Smooth muscle cell (in vitro differentiated cells): ENCODE data around the gene SYNJ1. TPM values are rescaled to one million over a fixed set of nuclear protein-coding genes. Genes with fewer than 3 reads are reported as not detected.

Experiments used
- DNase-seq: peaks from one replicate; lab custom pipeline; 2025; ENCODE audit not compliant: unreplicated experiment; lab: John Stamatoyannopoulos, UW
- H2AFZ ChIP-seq: fragments of 200-600 bp; sonication (generic); 2 replicates; pipeline ENCODE4 v1.6.0; 2016; ENCODE audit warnings: antibody characterized with exemption, low read depth, mild to moderate bottlenecking
- H3F3A ChIP-seq: fragments of 200-600 bp; sonication (generic); 2 replicates; pipeline ENCODE4 v1.6.0; 2017; ENCODE audit warnings: antibody characterized with exemption, low read depth
- H3K27ac ChIP-seq: fragments of 200-600 bp; sonication (generic); 2 replicates; pipeline ENCODE4 v1.5.1; 2016; ENCODE audit warnings: low read depth, mild to moderate bottlenecking
- H3K27me3 ChIP-seq: fragments of 200-600 bp; sonication (generic); 2 replicates; pipeline ENCODE4 v1.6.1; 2016; ENCODE audit warnings: low read depth, mild to moderate bottlenecking
- H3K36me3 ChIP-seq: fragments of 200-600 bp; sonication (generic); 2 replicates; pipeline ENCODE4 v1.5.1; 2016; ENCODE audit warnings: low read depth
- H3K4me1 ChIP-seq: fragments of 200-600 bp; sonication (generic); 2 replicates; pipeline ENCODE4 v1.5.1; 2016; ENCODE audit warnings: low read depth
- H3K4me2 ChIP-seq: fragments of 200-600 bp; sonication (generic); 2 replicates; pipeline ENCODE4 v1.6.0; 2016; ENCODE audit warnings: mild to moderate bottlenecking
- H3K4me3 ChIP-seq: fragments of 200-600 bp; sonication (generic); 2 replicates; pipeline ENCODE4 v1.5.1; 2016; ENCODE audit warnings: mild to moderate bottlenecking
- H3K79me2 ChIP-seq: fragments of 200-600 bp; sonication (generic); 2 replicates; pipeline ENCODE4 v1.6.0; 2016; ENCODE audit warnings: low read depth, mild to moderate bottlenecking
- H3K9ac ChIP-seq: fragments of 200-600 bp; sonication (generic); 2 replicates; pipeline ENCODE4 v1.6.0; 2016; ENCODE audit warnings: low read depth
- H3K9me3 ChIP-seq: fragments of 200-600 bp; sonication (generic); replicated peaks from 2 replicates; pipeline ENCODE4 v1.5.1; 2016; ENCODE audit warnings: low read depth
- H4K20me1 ChIP-seq: fragments of 200-600 bp; sonication (generic); 2 replicates; pipeline ENCODE4 v1.6.0; 2016; ENCODE audit warnings: low read depth
- WGBS: methylation state at CpG from one replicate; pipeline ENCODE4 v1.1.7; 2016; ENCODE audit warnings: low lambda C conversion rate; 5-methylcytosine and 5-hydroxymethylcytosine counted together
- polyA plus RNA-seq: library from polyadenylated mRNA; unstranded; fragments of >200 nt; fragmentation: Nextera tagmentation; extraction: Ambion mirVana; gene quantifications from 2 replicates; pipeline ENCODE4 v1.2.1, GENCODE V29; 2016
- total RNA-seq: library from RNA; depleted of rRNA; stranded (reverse); fragments of >200 nt; gene quantifications from 2 replicates; pipeline ENCODE4 v1.2.3, GENCODE V29; 2014
- TF ChIP-seq, protein P1 (sequence below): fragments of 200-600 bp; sonication (generic); IDR thresholded peaks from 2 replicates; pipeline ENCODE4 v1.5.1; 2017; ENCODE audit warnings: borderline replicate concordance, mild to moderate bottlenecking, antibody characterized with exemption; ENCODE audit not compliant: insufficient read depth, poor library complexity, severe bottlenecking

The SYNJ1 gene
- total and polyA plus RNA-seq, 2 experiments from 2014 or later = 2.7 to 8.5 TPM

DNA sequence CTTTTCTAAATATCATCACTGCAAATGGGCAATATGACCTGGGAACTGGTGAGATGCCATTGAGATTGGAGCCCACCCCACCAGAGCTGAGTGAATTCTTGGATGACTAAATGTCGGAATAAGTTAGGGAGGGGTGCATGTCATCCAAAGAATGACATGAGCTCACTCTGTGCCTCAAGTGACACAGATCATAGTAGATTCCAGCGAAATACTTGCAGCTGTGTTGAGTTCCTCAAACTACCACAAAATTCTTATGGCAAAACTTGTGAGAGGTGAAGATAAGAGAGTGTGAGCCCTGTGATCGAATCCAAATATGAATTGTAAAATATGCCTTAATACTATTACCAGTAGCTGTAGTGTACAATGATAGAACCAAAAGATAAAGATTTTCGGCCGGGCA is 140.2 kb downstream of the SYNJ1 start:
- H3K4me3 ChIP-seq = no peak overlapping the region
- H3K27ac ChIP-seq = no peak overlapping the region
- H3F3A ChIP-seq = no peaks in the 10 kb centered on the region
- TF ChIP-seq, protein P1, sequence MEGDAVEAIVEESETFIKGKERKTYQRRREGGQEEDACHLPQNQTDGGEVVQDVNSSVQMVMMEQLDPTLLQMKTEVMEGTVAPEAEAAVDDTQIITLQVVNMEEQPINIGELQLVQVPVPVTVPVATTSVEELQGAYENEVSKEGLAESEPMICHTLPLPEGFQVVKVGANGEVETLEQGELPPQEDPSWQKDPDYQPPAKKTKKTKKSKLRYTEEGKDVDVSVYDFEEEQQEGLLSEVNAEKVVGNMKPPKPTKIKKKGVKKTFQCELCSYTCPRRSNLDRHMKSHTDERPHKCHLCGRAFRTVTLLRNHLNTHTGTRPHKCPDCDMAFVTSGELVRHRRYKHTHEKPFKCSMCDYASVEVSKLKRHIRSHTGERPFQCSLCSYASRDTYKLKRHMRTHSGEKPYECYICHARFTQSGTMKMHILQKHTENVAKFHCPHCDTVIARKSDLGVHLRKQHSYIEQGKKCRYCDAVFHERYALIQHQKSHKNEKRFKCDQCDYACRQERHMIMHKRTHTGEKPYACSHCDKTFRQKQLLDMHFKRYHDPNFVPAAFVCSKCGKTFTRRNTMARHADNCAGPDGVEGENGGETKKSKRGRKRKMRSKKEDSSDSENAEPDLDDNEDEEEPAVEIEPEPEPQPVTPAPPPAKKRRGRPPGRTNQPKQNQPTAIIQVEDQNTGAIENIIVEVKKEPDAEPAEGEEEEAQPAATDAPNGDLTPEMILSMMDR = no peak
- H3K4me2 ChIP-seq = no peak overlapping the region
- H3K36me3 ChIP-seq = no peaks in the 10 kb centered on the region
- H2AFZ ChIP-seq = no peak overlapping the region
- no peak for DNase-seq
- H3K9ac ChIP-seq = no peak overlapping the region
- H3K79me2 ChIP-seq = no peaks in the 10 kb centered on the region
- no peaks in the 10 kb centered on the region for H3K27me3 ChIP-seq
- WGBS = 98% methylated on average over 5 of the region's 5 CpGs
- H3K9me3 ChIP-seq = no peaks in the 10 kb centered on the region
- H3K4me1 ChIP-seq = no peaks in the 10 kb centered on the region
- no peaks in the 10 kb centered on the region for H4K20me1 ChIP-seq

DNA sequence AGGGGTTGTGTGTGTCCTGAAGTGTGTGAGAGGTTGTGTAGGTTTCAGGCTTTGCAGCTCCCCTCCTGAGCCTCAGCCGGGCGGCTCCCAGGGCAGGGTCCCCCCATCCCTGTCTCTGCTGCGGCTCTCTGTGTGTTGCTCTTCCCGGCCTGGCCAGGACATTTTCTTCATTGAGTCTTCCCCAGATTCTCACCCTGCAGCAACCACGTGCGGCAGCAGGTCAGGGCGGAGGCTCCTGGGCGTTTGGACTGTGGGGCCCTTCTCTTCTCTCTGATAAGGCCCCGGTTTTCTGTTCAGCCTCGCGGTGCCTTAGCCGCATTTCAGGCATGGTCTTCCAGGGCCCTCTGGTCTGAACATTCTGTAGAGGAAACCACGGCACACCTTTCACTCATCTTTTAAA is 140.7 kb downstream of the SYNJ1 start:
- H3K36me3 ChIP-seq = no peaks in the 10 kb centered on the region
- no peaks in the 10 kb centered on the region for H4K20me1 ChIP-seq
- no peak for DNase-seq
- no peak overlapping the region for H3K4me2 ChIP-seq
- H3K4me1 ChIP-seq = no peaks in the 10 kb centered on the region
- WGBS = 85% methylated on average over 13 of the region's 13 CpGs
- no peaks in the 10 kb centered on the region for H3K27me3 ChIP-seq
- H3K79me2 ChIP-seq = no peaks in the 10 kb centered on the region
- no peaks in the 10 kb centered on the region for H3F3A ChIP-seq
- no peaks in the 10 kb centered on the region for H3K9me3 ChIP-seq
- TF ChIP-seq, protein P1 = no peak
- no peak overlapping the region for H2AFZ ChIP-seq
- H3K4me3 ChIP-seq = no peak overlapping the region
- no peak overlapping the region for H3K27ac ChIP-seq
- H3K9ac ChIP-seq = no peak overlapping the region

DNA sequence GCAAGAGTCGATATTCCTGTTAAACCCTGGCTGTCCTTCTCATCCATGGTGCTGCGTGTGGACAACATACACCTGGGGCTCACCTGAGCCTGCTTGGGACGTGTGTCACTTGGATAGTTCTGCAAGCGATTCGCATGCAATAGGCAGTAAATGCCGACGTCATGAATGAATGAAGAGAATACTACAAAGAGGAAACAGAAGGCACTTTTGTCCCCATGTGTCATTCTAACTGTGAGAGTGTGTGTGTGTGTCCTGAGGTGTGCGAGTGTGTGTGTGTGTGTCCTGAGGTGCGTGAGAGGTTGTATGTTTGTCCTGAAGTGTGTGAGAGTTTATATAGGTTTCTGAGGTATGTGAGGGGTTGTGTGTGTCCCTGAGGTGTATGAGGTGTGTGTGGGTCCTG is 141.8 kb downstream of the SYNJ1 start:
- Histone ChIP-seq H2AFZ (no peak overlapping the region), H4K20me1 (no peaks in the 10 kb centered on the region), H3K36me3 (no peaks in the 10 kb centered on the region), H3K79me2 (no peaks in the 10 kb centered on the region), H3K27me3 (no peaks in the 10 kb centered on the region), H3K4me2 (no peak overlapping the region), H3K4me1 (no peaks in the 10 kb centered on the region), H3K27ac (no peak overlapping the region), H3F3A (no peaks in the 10 kb centered on the region), H3K9ac (no peak overlapping the region), H3K4me3 (no peak overlapping the region), H3K9me3 (no peaks in the 10 kb centered on the region)
- WGBS = 92% methylated on average over 9 of the region's 9 CpGs
- TF ChIP-seq, protein P1 = no peak
- DNase-seq = no peak

DNA sequence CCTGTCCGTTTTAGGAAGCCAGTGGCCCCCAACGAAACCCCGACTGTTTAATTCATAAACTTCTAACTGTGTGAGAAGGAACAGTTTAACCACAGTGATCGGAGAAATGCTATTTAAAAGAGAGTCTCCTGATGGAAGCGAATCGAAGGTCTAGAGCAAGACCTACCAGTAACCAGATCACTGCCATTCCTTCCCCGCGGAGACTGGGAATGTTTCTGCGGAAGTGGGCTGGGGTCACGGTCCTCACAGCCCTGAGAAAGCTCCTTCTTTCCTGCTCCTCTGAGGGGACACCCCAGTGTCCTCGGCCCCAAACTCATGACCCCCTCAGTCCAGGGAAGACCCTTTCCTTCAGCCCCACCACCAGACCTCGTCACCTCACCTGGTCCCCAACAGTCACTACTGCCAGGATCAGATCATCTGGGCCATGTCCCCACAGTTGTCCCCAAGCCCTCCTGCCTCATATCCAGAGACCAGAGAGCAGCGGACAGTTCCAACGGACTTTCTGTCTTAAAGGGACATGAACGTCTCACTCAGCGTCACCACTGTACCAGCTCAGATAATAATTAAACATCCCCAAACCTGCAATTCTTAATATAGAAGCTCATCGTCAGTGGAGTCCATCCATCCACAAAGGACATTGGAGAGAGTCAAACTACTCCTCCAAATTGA is 142.6 kb downstream of the SYNJ1 start, which contains the start of gene TCP10L:
TSS of gene TCP10L (minus strand) at position 482 of the 669 bp plus-strand sequence. CDS start 1,219 bp downstream, outside the sequence.
- H3K36me3 ChIP-seq = no peaks in the 10 kb centered on the region
- 87% methylated on average over 17 of the region's 17 CpGs for WGBS
- H2AFZ ChIP-seq = no peak within 1 kb of the TSS
- no peaks in the 10 kb centered on the region for H4K20me1 ChIP-seq
- H3F3A ChIP-seq = no peaks in the 10 kb centered on the region
- no peak within 1 kb of the TSS for H3K4me2 ChIP-seq
- no peak within 1 kb of the TSS for H3K4me3 ChIP-seq
- no peak within 1 kb of the TSS for H3K27ac ChIP-seq
- H3K9ac ChIP-seq = no peak within 1 kb of the TSS
- TF ChIP-seq, protein P1 = no peak
- H3K4me1 ChIP-seq = no peaks in the 10 kb centered on the region
- H3K27me3 ChIP-seq = no peaks in the 10 kb centered on the region
- DNase-seq = no peak
- H3K9me3 ChIP-seq = no peaks in the 10 kb centered on the region
- H3K79me2 ChIP-seq = no peaks in the 10 kb centered on the region
